Lung (tissue), 12 donors: ENCODE measurements around the gene PGAM1. TPM values are rescaled to one million over a fixed set of nuclear protein-coding genes. Genes with fewer than 3 reads are reported as not detected.

Experiments used
- ATAC-seq: fragments of 200-7000 bp; cut with Tn5 transposase; one replicate; pipeline ENCODE4 v1.9.1; 2020; ENCODE audit warnings: moderate number of reproducible peaks; ENCODE audit not compliant: insufficient read depth, low FRiP score
- DNase-seq, 3 donors: peaks; one replicate each; pipeline ENCODE4 v3.0.0-alpha.2; 2013 to 2017
- H3K27ac ChIP-seq, 2 donors: one replicate each; pipeline ENCODE4 v1.5.1; 2013; ENCODE audit warnings: mild to moderate bottlenecking in 2 of 2, moderate library complexity in 2 of 2, control low read depth in 1 of 2, inconsistent platforms in 1 of 2, low read depth in 1 of 2, low read length in 1 of 2
- H3K27me3 ChIP-seq, 3 donors: one replicate each; pipeline ENCODE4 v1.5.1; 2013; ENCODE audit warnings: low read length in 2 of 3; ENCODE audit not compliant: control insufficient read depth in 3 of 3, insufficient read depth in 3 of 3
- H3K36me3 ChIP-seq, 4 donors: one replicate each; pipeline ENCODE4 v1.5.1; 2013; ENCODE audit warnings: low read length in 4 of 4, mild to moderate bottlenecking in 1 of 4, moderate library complexity in 1 of 4; ENCODE audit not compliant: control insufficient read depth in 4 of 4, insufficient read depth in 4 of 4
- H3K4me1 ChIP-seq, 5 donors: one replicate each; pipeline ENCODE4 v1.5.1; 2013; ENCODE audit warnings: low read length in 5 of 5, mild to moderate bottlenecking in 2 of 5, moderate library complexity in 1 of 5; ENCODE audit not compliant: control insufficient read depth in 5 of 5, insufficient read depth in 5 of 5
- H3K4me3 ChIP-seq: one replicate; pipeline ENCODE4 v1.5.1; 2013; ENCODE audit warnings: mild to moderate bottlenecking, control low read depth, moderate library complexity
- H3K9ac ChIP-seq, 2 donors: one replicate each; pipeline ENCODE4 v1.5.1; 2013; ENCODE audit warnings: low read length in 2 of 2, control low read depth in 1 of 2; ENCODE audit not compliant: insufficient read depth in 1 of 2
- H3K9me3 ChIP-seq, 4 donors: one replicate each; pipeline ENCODE4 v1.5.1; 2013; ENCODE audit warnings: low read length in 3 of 4, mild to moderate bottlenecking in 1 of 4, moderate library complexity in 1 of 4; ENCODE audit not compliant: control insufficient read depth in 4 of 4, insufficient read depth in 3 of 4
- CTCF ChIP-seq: IDR thresholded peaks from 2 replicates; pipeline ENCODE4 v1.5.1; 2012; ENCODE audit warnings: mild to moderate bottlenecking; ENCODE audit errors: control extremely low read depth, extremely low read depth
- WGBS, 2 donors: extraction: QIAGEN DNeasy Blood & Tissue Kit; methylation state at CpG; one replicate each; pipeline ENCODE4 v1.1.7; 2013; 5-methylcytosine and 5-hydroxymethylcytosine counted together
- polyA plus RNA-seq, 2 donors: library from polyadenylated mRNA; stranded (reverse); fragments of 200-250 nt; gene quantifications; one replicate each; pipeline ENCODE4 v1.2.1, GENCODE V29; 2013
- total RNA-seq, 2 donors: library from RNA; depleted of rRNA in 1 of 2; stranded (reverse); fragments of >200 nt in 1 of 2; gene quantifications; one replicate each; pipeline ENCODE4 v1.2.1, GENCODE V29; 2014 to 2021
- donor health status: control.
- donor health status: control.
- donor health status: Bipolar disorder and iron deficiency.
- donor health status: healthy.
- donor health status: DM: yes; HTN: yes; CAD: no.

PGAM1 gene
- total and polyA plus RNA-seq, 4 donors: 49.1 to 280 (median 136) TPM

GRCh38 chr10:97400665-97401454 lies 25.1 kb upstream of the PGAM1 start, which contains the start of gene RRP12:
TSS of gene RRP12 (minus strand) at chr10:97401340. CDS start at chr10:97401231, 109 bp downstream.
- peak; percentile 95 to 100 (median 99) for DNase-seq
- 0 to 1% methylated on average over 39 of the region's 39 CpGs for WGBS, 2 donors
- Histone ChIP-seq H3K36me3 (peaks cover 4 to 9% (median 6%) of the 10 kb centered on the region in 4 donors), H3K4me3 (peak within 1 kb of the TSS; percentile 66), H3K4me1 (peaks cover 0 to 9% (median 7%) of the 10 kb centered on the region in 5 donors), H3K27ac (peak within 1 kb of the TSS; percentile 89 to 90), H3K27me3 (no peaks in the 10 kb centered on the region), H3K9me3 (no peaks in the 10 kb centered on the region), H3K9ac (peak within 1 kb of the TSS; percentile 79 to 89)
- TF ChIP-seq CTCF: no peak
- peak; percentile 88 for ATAC-seq

GRCh38 chr10:97401455-97401919 lies 24.5 kb upstream of the PGAM1 start:
- DNase-seq: no peak
- Histone ChIP-seq H3K27ac (peak overlapping the region; percentile 24 to 57), H3K4me3 (no peak overlapping the region), H3K27me3 (no peaks in the 10 kb centered on the region), H3K9ac (no peak overlapping the region), H3K9me3 (no peaks in the 10 kb centered on the region), H3K4me1 (peaks cover 0 to 9% (median 7%) of the 10 kb centered on the region in 5 donors), H3K36me3 (peaks cover 0 to 4% (median under 1%) of the 10 kb centered on the region in 4 donors)
- no peak for ATAC-seq
- 65 to 70% methylated on average over 13 of the region's 13 CpGs for WGBS, 2 donors
- no peak for TF ChIP-seq CTCF

GRCh38 chr10:97404044-97404443 lies 21.9 kb upstream of the PGAM1 start:
- no peaks in the 10 kb centered on the region for H3K27me3 ChIP-seq

More at GRCh38 chr10:97404044-97404443, 21.9 kb upstream of the PGAM1 start:
- DNase-seq: no peak
- no peak for TF ChIP-seq CTCF
- Histone ChIP-seq H3K4me1 (peaks cover 0 to 13% (median 7%) of the 10 kb centered on the region in 5 donors), H3K9ac (no peak overlapping the region), H3K36me3 (no peaks in the 10 kb centered on the region), H3K9me3 (no peaks in the 10 kb centered on the region), H3K27ac (no peak overlapping the region), H3K4me3 (no peak overlapping the region)
- no peak for ATAC-seq
